Heart left ventricle (tissue), 13 donors: Measurements from ENCODE around the gene PPP1R37.

Experiments
- CTCF ChIP-seq, 12 donors: fragments of 200-600 bp; sonication (generic) in 4 of 12; IDR thresholded peaks; one replicate each; pipeline versions ENCODE4 v1.5.0 to v1.8.0; 2018 to 2022; ENCODE audit warnings: antibody characterized with exemption in 12 of 12, mild to moderate bottlenecking in 5 of 12
- POLR2A ChIP-seq, 2 donors: fragments of 450-650 bp; IDR thresholded peaks; one replicate each; pipeline ENCODE4 v1.6.1; 2017; ENCODE audit warnings: antibody characterized with exemption in 2 of 2, mild to moderate bottlenecking in 2 of 2, moderate library complexity in 2 of 2
- donor health status: ischemic (EF 13 %, LVEDD 7.1; RV severe dilation, severe dysfunction).
- donor health status: DM: no; HTN: yes; CAD: no.
- donor health status: DM: no; HTN: no; CAD: no.
- donor health status: ischemic (EF 25% LVEDD 6.9; RV normal size, moderate dysfunction).
- donor health status: ischemic (EF 25% LVEDD 5.7; RV mildly dilated, moderate dysfunction).
- donor health status: ischemic (EF 35%, LVEDD 5.7; RV mildly dilated, moderate dysfunction).
- donor health status: nonischemic (EF 11% LVEDD 7.7; RV severe dilation, severe dysfunction).
- donor health status: DM: yes; HTN: yes; CAD: no.
- donor health status: PGD.
- donor health status: ischemic (EF 29% LVEDD 5.4; RV normal size, mild dysfunction).
- donor health status: nonischemic (EF 23%, LVEDD 6.1; RV moderate dilation, normal function).

- TF ChIP-seq CTCF (IDR thresholded peaks at IDR 0.05) = peak; percentile 34 to 63 (median 54)
- TF ChIP-seq POLR2A (IDR thresholded peaks at IDR 0.05) = no peak
These were observed 94.6 kb downstream of the PPP1R37 start for GRCh38 chr19:45187421-45188100.
